ENCODE data around the gene SOD2. TPM values are rescaled to one million over a fixed set of nuclear protein-coding genes. Genes with fewer than 3 reads are reported as not detected.

The SOD2 gene
- total and polyA plus RNA-seq, 9 of the 15 experiments (the other 6 are each of a cell fraction or from before 2014, with no cell fraction given): 39.8 to 140 (median 95.8) TPM

DNA sequence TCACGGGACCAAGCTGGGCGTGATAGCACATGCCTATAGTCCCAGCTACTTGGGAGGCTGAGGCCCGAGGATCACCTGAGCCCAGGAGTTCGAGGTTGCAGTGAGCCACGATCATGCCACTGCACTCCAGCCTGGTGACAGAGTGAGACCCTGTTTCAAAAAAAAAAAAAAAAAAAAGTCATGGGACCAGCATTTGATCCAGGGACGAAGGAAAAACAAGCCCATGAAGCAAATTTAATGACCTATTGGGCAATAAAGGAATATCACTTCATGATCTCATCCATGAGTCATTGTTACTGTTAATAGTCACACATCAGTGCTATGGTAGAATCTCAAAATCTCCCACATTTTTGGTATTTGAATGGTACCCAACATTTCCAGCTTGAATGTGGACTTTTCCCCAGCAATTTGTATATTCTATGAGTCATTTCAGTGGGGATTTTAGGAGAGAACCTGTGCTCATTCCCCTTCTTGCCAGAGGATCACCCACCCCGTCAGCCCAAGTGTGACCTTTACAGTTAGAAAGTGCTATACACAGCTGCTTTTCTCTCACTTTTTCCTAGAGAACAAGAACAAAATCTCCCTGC lies 8.5 kb upstream of the SOD2 start (continued):
- TF ChIP-seq, protein P1, sequence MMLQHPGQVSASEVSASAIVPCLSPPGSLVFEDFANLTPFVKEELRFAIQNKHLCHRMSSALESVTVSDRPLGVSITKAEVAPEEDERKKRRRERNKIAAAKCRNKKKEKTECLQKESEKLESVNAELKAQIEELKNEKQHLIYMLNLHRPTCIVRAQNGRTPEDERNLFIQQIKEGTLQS (IDR thresholded peaks at IDR 0.05): peak; percentile 90
- TF ChIP-seq, protein P1 (CRISPR knock-in tag; conservative IDR thresholded peaks at IDR 0.05): no peak
- TF ChIP-seq RBM15 (IDR thresholded peaks at IDR 0.05; ENCODE audit: insufficient read depth, low read length): no peak

DNA sequence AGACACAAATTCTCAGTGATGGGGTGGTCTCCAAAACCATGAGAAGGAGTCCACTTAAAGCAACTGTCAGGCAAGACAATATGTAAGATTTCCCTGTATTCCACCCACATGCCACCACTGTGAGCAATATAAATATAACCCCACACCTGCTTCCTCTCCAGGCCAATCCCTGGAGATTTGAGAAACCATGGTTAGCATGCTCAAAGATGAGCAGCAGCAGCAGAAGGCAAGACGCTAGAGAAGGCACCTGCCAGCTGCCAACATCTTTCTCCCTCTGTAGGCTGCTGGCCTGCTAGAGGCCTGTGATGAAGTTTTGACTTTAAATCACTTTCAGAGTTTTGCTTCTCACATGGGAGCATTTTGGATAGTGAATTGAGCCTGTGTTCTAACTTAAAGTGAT lies 7.9 kb upstream of the SOD2 start:
- Histone ChIP-seq H3K9ac (ENCODE audit: insufficient read depth in 1 of 2, low read depth in 2 of 2, low read length in 2 of 2) (no peak overlapping the region), H3K4me2 (ENCODE audit: insufficient read depth, low read length) (no peak overlapping the region)
- no peak for ATAC-seq

More for the DNA sequence above, 7.9 kb upstream of the SOD2 start:
- Histone ChIP-seq H3K36me3 (ENCODE audit: control insufficient read depth, insufficient read depth, low read length) (no peaks in the 10 kb centered on the region), H3K79me2 (ENCODE audit: control insufficient read depth, insufficient read depth, low read length) (no peaks in the 10 kb centered on the region), H3K27me3 (ENCODE audit: control insufficient read depth in 2 of 2, insufficient read depth in 2 of 2, low read length in 2 of 2) (no peaks in the 10 kb centered on the region), H3K9me3 (replicated peaks; ENCODE audit: control insufficient read depth, insufficient read depth, low read depth, low read length) (peaks cover 2% of the 10 kb centered on the region; the same call in 1 of the 2 replicates), H3K27ac (ENCODE audit: extremely low read depth, low read depth, low read length) (no peak overlapping the region), H4K20me1 (replicated peaks; ENCODE audit: control insufficient read depth, insufficient read depth, low read length) (no peaks in the 10 kb centered on the region), H3K4me1 (replicated peaks in 1 of 2; ENCODE audit: control insufficient read depth in 2 of 2, insufficient read depth in 2 of 2, low read length in 2 of 2) (no peaks in the 10 kb centered on the region; a peak in 1 of 5 replicates), H3K4me3 (no peak overlapping the region), H2AFZ (ENCODE audit: low read depth, low read length) (no peak overlapping the region), H3K9me1 (ENCODE audit: control insufficient read depth, insufficient read depth, low read length) (no peaks in the 10 kb centered on the region)
- 6% methylated on average over 1 of the region's 1 CpG for WGBS (ENCODE audit: insufficient coverage, low coverage, missing lambda C conversion rate)
- intact Hi-C loops (cut with micrococcal nuclease): no loop called here
- TF ChIP-seq, protein P2, sequence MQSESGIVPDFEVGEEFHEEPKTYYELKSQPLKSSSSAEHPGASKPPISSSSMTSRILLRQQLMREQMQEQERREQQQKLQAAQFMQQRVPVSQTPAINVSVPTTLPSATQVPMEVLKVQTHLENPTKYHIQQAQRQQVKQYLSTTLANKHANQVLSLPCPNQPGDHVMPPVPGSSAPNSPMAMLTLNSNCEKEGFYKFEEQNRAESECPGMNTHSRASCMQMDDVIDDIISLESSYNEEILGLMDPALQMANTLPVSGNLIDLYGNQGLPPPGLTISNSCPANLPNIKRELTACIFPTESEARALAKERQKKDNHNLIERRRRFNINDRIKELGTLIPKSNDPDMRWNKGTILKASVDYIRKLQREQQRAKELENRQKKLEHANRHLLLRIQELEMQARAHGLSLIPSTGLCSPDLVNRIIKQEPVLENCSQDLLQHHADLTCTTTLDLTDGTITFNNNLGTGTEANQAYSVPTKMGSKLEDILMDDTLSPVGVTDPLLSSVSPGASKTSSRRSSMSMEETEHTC (IDR thresholded peaks at IDR 0.05): no peak
- no peak for TF ChIP-seq MECOM (CRISPR knock-in tag; IDR thresholded peaks at IDR 0.05)
- no peak for TF ChIP-seq SNIP1 (IDR thresholded peaks at IDR 0.05; ENCODE audit: low read depth)
- TF ChIP-seq, protein P3, sequence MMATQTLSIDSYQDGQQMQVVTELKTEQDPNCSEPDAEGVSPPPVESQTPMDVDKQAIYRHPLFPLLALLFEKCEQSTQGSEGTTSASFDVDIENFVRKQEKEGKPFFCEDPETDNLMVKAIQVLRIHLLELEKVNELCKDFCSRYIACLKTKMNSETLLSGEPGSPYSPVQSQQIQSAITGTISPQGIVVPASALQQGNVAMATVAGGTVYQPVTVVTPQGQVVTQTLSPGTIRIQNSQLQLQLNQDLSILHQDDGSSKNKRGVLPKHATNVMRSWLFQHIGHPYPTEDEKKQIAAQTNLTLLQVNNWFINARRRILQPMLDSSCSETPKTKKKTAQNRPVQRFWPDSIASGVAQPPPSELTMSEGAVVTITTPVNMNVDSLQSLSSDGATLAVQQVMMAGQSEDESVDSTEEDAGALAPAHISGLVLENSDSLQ (IDR thresholded peaks at IDR 0.05): no peak
- no peak for TF ChIP-seq PTBP1 (IDR thresholded peaks at IDR 0.05; ENCODE audit: low read depth, low read length)
- TF ChIP-seq NFE2 (IDR thresholded peaks at IDR 0.05; ENCODE audit: low read depth): no peak
- TF ChIP-seq IFI16 (CRISPR knock-in tag; IDR thresholded peaks at IDR 0.05): no peak
- TF ChIP-seq, protein P4, sequence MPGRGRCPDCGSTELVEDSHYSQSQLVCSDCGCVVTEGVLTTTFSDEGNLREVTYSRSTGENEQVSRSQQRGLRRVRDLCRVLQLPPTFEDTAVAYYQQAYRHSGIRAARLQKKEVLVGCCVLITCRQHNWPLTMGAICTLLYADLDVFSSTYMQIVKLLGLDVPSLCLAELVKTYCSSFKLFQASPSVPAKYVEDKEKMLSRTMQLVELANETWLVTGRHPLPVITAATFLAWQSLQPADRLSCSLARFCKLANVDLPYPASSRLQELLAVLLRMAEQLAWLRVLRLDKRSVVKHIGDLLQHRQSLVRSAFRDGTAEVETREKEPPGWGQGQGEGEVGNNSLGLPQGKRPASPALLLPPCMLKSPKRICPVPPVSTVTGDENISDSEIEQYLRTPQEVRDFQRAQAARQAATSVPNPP (IDR thresholded peaks at IDR 0.05; ENCODE audit: borderline replicate concordance, insufficient read depth, insufficient read length): no peak
- CTCF ChIA-PET (ENCODE audit: low intra/inter-chr PET ratio): no interaction called here
- POLR2A ChIA-PET: interaction anchor here (1.3 kb wide), 1 partner anchor 19 kb away, joined by 4 read pairs; no protein-coding TSS in a partner anchor
- in situ Hi-C loops (cut with MboI): no loop called here
- DNase-seq (ENCODE audit: extremely low read depth in 1 of 4, low spot score in 3 of 4) (no peak), FAIRE-seq (no peak)
- BruUV-seq (replicated peaks): no TSS peak
